Stimulated activated CD4-positive, alpha-beta T cell treated with anti-CD3 and anti-CD28 coated beads, Interleukin-4, amount 100 ng/mL, for 48 hours (primary cell): ENCODE measurements around the gene CPZ.
"Not testable (repeated sequence)": the region's sequence is repeated elsewhere in the genome, so short reads cannot be mapped to it uniquely, and the experiment has no call there.

Source experiments
- DNase-seq, 2 donors: peaks; one replicate each; pipeline ENCODE4 v3.0.0-alpha.2; 2020; ENCODE audit warnings: low read depth in 2 of 2

Gene CPZ

GRCh38 chr4:8556341-8557150 is 36.0 kb upstream of the CPZ start:
- no peak for DNase-seq

- no peak for DNase-seq
These were observed 35.2 kb upstream of the CPZ start for GRCh38 chr4:8557151-8558076.

- DNase-seq = no peak
These were observed 34.2 kb upstream of the CPZ start for GRCh38 chr4:8558080-8558960.

GRCh38 chr4:8559011-8559410 is 33.6 kb upstream of the CPZ start:
- DNase-seq = no peak

GRCh38 chr4:8559524-8560264 is 32.9 kb upstream of the CPZ start:
- no peak for DNase-seq

- no peak for DNase-seq
These were observed 32.1 kb upstream of the CPZ start for GRCh38 chr4:8560265-8561047.

- DNase-seq = no peak
These were observed 28.0 kb upstream of the CPZ start for GRCh38 chr4:8564595-8564994.

GRCh38 chr4:8568068-8568668 is 24.4 kb upstream of the CPZ start:
- DNase-seq = no peak

GRCh38 chr4:8570201-8570600 is 22.4 kb upstream of the CPZ start:
- no peak for DNase-seq

- no peak for DNase-seq
These were observed 20.6 kb upstream of the CPZ start for GRCh38 chr4:8571702-8572685.

GRCh38 chr4:8573266-8573665 is 19.3 kb upstream of the CPZ start:
- DNase-seq = no peak

- DNase-seq = no peak
These were observed 17.7 kb upstream of the CPZ start for GRCh38 chr4:8574796-8575370.

GRCh38 chr4:8575457-8575856 is 17.1 kb upstream of the CPZ start:
- DNase-seq = no peak

GRCh38 chr4:8576591-8576990 is 16.0 kb upstream of the CPZ start:
- DNase-seq = not testable (repeated sequence)

- no peak for DNase-seq
These were observed 15.5 kb upstream of the CPZ start for GRCh38 chr4:8577046-8577445.

GRCh38 chr4:8577972-8578371 is 14.6 kb upstream of the CPZ start:
- DNase-seq = no peak

GRCh38 chr4:8578717-8579116 is 13.8 kb upstream of the CPZ start:
- DNase-seq = no peak
